Measurements from ENCODE around the gene PRKCB.

- no peak for TF ChIP-seq REST (IDR thresholded peaks at IDR 0.05; ENCODE audit: insufficient read depth in 1 of 2, low read depth in 2 of 2, low read length in 2 of 2)
- no peak for TF ChIP-seq FOXP2 (optimal IDR thresholded peaks at IDR 0.05; ENCODE audit: borderline replicate concordance, extremely low read depth, extremely low read length, insufficient read depth)
- TF ChIP-seq SIN3A (IDR thresholded peaks at IDR 0.05; ENCODE audit: borderline replicate concordance, insufficient read depth, low read length), result no peak
- TF ChIP-seq POLR2AphosphoS5 (IDR thresholded peaks at IDR 0.05; ENCODE audit: low read depth, low read length), result no peak
- no peak for TF ChIP-seq TAF1 (IDR thresholded peaks at IDR 0.05; ENCODE audit: borderline replicate concordance, insufficient read depth, low read length)
Measured at GRCh38 chr16:23893986-23894385, 58.2 kb downstream of the PRKCB start.

All from PFSK-1 (cell line).